Neural progenitor cell (in vitro differentiated cells): Measurements from ENCODE around the gene NAA10. TPM values are rescaled to one million over a fixed set of nuclear protein-coding genes. Genes with fewer than 3 reads are reported as not detected.

Source experiments
- DNase-seq: peaks from one replicate; pipeline ENCODE4 v3.0.0-alpha.2; 2016; ENCODE audit warnings: low spot score
- H2AFZ ChIP-seq: fragments of 200-600 bp; sonication (generic); replicated peaks from 2 replicates; pipeline ENCODE4 v1.6.1; 2016; ENCODE audit warnings: antibody characterized with exemption
- H3F3A ChIP-seq: fragments of 200-600 bp; sonication (generic); 2 replicates; pipeline ENCODE4 v1.6.1; 2016; ENCODE audit warnings: antibody characterized with exemption, low read depth
- H3K27ac ChIP-seq: fragments of 200-600 bp; sonication (generic); 2 replicates; pipeline ENCODE4 v1.5.1; 2016; ENCODE audit warnings: mild to moderate bottlenecking
- H3K27me3 ChIP-seq: fragments of 200-600 bp; sonication (generic); 2 replicates; pipeline ENCODE4 v1.6.1; 2016; ENCODE audit warnings: mild to moderate bottlenecking, moderate library complexity
- H3K36me3 ChIP-seq: fragments of 200-600 bp; sonication (generic); 2 replicates; pipeline ENCODE4 v1.5.1; 2016
- H3K4me1 ChIP-seq: fragments of 200-600 bp; sonication (generic); 2 replicates; pipeline ENCODE4 v1.6.1; 2016; ENCODE audit warnings: mixed run types
- H3K4me2 ChIP-seq: fragments of 200-600 bp; sonication (generic); 2 replicates; pipeline ENCODE4 v1.6.1; 2016
- H3K4me3 ChIP-seq: fragments of 200-600 bp; sonication (generic); 2 replicates; pipeline ENCODE4 v1.5.1; 2016
- H3K79me2 ChIP-seq: fragments of 200-600 bp; sonication (generic); 2 replicates; pipeline ENCODE4 v1.6.1; 2016; ENCODE audit warnings: low read depth
- H3K9ac ChIP-seq: fragments of 200-600 bp; sonication (generic); 2 replicates; pipeline ENCODE4 v1.6.1; 2016
- H3K9me3 ChIP-seq: fragments of 200-600 bp; sonication (generic); 2 replicates; pipeline ENCODE4 v1.5.1; 2016; ENCODE audit warnings: low read depth
- H4K20me1 ChIP-seq: fragments of 200-600 bp; sonication (generic); 2 replicates; pipeline ENCODE4 v1.6.1; 2016; ENCODE audit warnings: low read depth
- H3K27ac Mint-ChIP-seq: 3 replicates; pipeline ENCODE4 v1.8.0; 2021; ENCODE audit warnings: mixed read lengths
- H3K27me3 Mint-ChIP-seq: 2 replicates; pipeline ENCODE4 v1.8.0; 2022; ENCODE audit warnings: low read depth, mild to moderate bottlenecking, inconsistent platforms, moderate library complexity, mixed read lengths; ENCODE audit not compliant: insufficient read depth
- H3K36me3 Mint-ChIP-seq: 3 replicates; pipeline ENCODE4 v1.8.0; 2021; ENCODE audit warnings: mixed read lengths
- H3K4me1 Mint-ChIP-seq: 3 replicates; pipeline ENCODE4 v1.8.0; 2021; ENCODE audit warnings: mixed read lengths
- H3K4me3 Mint-ChIP-seq: 3 replicates; pipeline ENCODE4 v1.8.0; 2021; ENCODE audit warnings: mild to moderate bottlenecking, moderate library complexity, mixed read lengths
- H3K9me3 Mint-ChIP-seq: 3 replicates; pipeline ENCODE4 v1.8.0; 2020; ENCODE audit warnings: mixed read lengths
- EZH2 ChIP-seq: fragments of 200-600 bp; sonication (generic); IDR thresholded peaks from 2 replicates; pipeline ENCODE4 v1.6.1; 2017; ENCODE audit warnings: antibody characterized with exemption, mild to moderate bottlenecking, moderate library complexity
- EZH2phosphoT487 ChIP-seq: fragments of 200-600 bp; sonication (generic); IDR thresholded peaks from 2 replicates; pipeline ENCODE4 v1.6.1; 2017; ENCODE audit warnings: antibody characterized with exemption
- total RNA-seq: library from RNA; depleted of rRNA; stranded (reverse); fragments of >200 nt; gene quantifications from 2 replicates; pipeline ENCODE4 v1.2.3, GENCODE V29; 2015; ENCODE audit warnings: low replicate concordance
- TF ChIP-seq, protein P1 (sequence below): fragments of 200-600 bp; sonication (generic); IDR thresholded peaks from 2 replicates; pipeline ENCODE4 v1.5.1; 2017; ENCODE audit warnings: antibody characterized with exemption, mild to moderate bottlenecking

Gene NAA10
- total RNA-seq, 1 donor from 2014 or later: 55.5 TPM

DNA sequence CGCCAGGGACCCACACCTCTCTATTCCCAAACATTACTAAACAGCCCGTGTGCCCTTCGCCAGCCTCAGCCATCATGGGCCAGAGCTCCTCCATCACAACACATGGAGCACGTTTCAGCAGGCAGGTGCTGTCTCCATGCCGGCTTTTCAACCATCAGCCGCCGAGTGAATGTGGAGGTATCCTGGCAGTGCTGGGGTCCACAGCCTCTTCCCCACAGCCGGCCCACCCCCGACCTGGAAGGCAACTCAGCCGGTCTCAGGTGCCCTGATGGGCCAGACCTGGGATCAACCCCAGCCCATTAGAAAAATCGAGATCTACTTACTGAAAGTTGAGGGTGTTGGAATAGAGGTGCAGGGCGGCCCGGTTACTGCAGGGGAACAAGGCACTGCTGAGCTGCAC is 3.1 kb downstream of the NAA10 start:
- DNase-seq: no peak
- Mint-ChIP-seq H3K27ac (no peak overlapping the region), H3K4me1 (peaks cover 21% of the 10 kb centered on the region), H3K9me3 (peaks cover 7% of the 10 kb centered on the region), H3K36me3 (peaks cover 4% of the 10 kb centered on the region), H3K4me3 (no peak overlapping the region), H3K27me3 (peaks cover 6% of the 10 kb centered on the region)
- H3K27ac ChIP-seq: no peak overlapping the region
- H2AFZ ChIP-seq: no peak overlapping the region
- H4K20me1 ChIP-seq: no peaks in the 10 kb centered on the region
- H3K4me2 ChIP-seq: no peak overlapping the region
- H3F3A ChIP-seq: peaks cover 28% of the 10 kb centered on the region
- H3K4me3 ChIP-seq: no peak overlapping the region
- no peaks in the 10 kb centered on the region for H3K27me3 ChIP-seq
- peaks cover 2% of the 10 kb centered on the region for H3K4me1 ChIP-seq
- no peaks in the 10 kb centered on the region for H3K9me3 ChIP-seq
- no peak overlapping the region for H3K9ac ChIP-seq
- no peaks in the 10 kb centered on the region for H3K36me3 ChIP-seq
- TF ChIP-seq EZH2phosphoT487: no peak
- no peak for TF ChIP-seq EZH2
- H3K79me2 ChIP-seq: peaks cover 18% of the 10 kb centered on the region

DNA sequence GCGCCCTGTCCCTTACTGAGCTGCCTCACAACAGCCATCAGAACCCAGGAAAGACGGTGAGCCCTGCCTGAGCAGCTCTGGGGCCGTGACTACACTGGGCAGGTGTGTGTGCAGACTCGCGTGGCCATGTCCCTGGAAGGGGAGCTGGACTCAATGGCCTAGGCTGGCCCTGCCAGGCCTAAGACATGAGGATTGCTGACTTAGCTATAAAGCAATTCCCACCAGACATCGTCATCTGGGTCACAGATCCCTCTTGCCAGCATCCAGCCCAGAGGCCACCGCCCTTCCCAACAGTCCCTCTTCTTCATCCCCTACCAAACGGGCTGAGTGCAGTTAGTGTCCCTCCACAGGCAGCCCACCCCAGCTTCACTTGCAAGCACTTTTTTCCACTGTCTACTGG is 3.7 kb downstream of the NAA10 start:
- TF ChIP-seq EZH2: no peak
- TF ChIP-seq, protein P1, sequence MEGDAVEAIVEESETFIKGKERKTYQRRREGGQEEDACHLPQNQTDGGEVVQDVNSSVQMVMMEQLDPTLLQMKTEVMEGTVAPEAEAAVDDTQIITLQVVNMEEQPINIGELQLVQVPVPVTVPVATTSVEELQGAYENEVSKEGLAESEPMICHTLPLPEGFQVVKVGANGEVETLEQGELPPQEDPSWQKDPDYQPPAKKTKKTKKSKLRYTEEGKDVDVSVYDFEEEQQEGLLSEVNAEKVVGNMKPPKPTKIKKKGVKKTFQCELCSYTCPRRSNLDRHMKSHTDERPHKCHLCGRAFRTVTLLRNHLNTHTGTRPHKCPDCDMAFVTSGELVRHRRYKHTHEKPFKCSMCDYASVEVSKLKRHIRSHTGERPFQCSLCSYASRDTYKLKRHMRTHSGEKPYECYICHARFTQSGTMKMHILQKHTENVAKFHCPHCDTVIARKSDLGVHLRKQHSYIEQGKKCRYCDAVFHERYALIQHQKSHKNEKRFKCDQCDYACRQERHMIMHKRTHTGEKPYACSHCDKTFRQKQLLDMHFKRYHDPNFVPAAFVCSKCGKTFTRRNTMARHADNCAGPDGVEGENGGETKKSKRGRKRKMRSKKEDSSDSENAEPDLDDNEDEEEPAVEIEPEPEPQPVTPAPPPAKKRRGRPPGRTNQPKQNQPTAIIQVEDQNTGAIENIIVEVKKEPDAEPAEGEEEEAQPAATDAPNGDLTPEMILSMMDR: no peak
- TF ChIP-seq EZH2phosphoT487: no peak
- peaks cover 33% of the 10 kb centered on the region for H3F3A ChIP-seq
- no peak overlapping the region for H3K4me2 ChIP-seq
- no peaks in the 10 kb centered on the region for H3K36me3 ChIP-seq
- H3K27ac Mint-ChIP-seq: no peak overlapping the region
- H3K27me3 Mint-ChIP-seq: peaks cover 6% of the 10 kb centered on the region
- peaks cover 8% of the 10 kb centered on the region for H3K4me1 ChIP-seq
- no peaks in the 10 kb centered on the region for H3K27me3 ChIP-seq
- no peak for DNase-seq
- H3K9me3 ChIP-seq: no peaks in the 10 kb centered on the region
- no peak overlapping the region for H3K4me3 ChIP-seq
- H2AFZ ChIP-seq: no peak overlapping the region
- no peak overlapping the region for H3K9ac ChIP-seq
- H3K9me3 Mint-ChIP-seq: peaks cover 7% of the 10 kb centered on the region
- H3K27ac ChIP-seq: no peak overlapping the region
- no peak overlapping the region for H3K4me3 Mint-ChIP-seq
- no peaks in the 10 kb centered on the region for H4K20me1 ChIP-seq
- peaks cover 21% of the 10 kb centered on the region for H3K4me1 Mint-ChIP-seq
- H3K36me3 Mint-ChIP-seq: peaks cover 4% of the 10 kb centered on the region
- H3K79me2 ChIP-seq: peaks cover 18% of the 10 kb centered on the region

DNA sequence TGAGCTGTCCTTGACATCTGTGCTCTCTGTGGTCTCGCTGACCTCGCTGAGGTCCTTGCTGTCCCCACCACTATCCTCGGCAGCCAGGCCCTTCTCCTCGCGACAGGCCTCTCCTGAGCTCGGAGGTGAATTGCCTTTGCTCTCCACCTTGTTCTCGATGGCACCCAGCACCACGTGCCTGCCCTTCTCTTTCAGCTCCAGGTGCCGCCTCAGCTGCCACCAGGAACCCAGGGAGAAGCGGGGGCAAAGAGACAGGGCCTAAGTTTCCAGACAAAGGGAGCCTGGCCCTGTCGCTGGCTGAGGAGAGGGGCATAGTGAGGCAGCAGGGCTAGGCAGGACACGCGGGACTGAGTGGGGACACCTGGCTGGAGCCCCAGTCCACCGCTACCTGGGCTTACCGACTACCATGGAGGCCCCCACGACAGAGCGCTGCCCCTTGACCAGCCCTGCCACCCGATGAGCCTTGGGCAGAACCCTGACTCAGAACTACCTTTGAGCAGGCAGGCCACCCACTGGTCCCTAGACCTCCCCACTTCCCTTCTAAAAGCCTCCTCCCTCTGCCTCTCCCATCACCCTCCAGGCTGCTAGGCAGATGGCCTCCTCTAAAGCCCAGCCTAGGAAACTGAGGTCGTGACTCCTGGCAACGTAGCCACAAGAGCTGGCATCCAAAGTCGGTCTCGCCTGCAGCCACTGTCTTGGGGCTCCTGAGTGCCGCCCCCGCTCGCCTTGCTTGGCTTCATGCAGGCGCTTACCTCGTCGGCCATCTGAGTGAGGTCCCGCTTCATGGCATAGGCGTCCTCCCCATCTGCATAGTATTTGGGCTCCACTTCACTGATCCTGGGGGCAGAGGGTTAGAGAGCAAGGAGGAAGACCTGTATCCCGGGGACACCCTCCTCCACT is 4.6 kb downstream of the NAA10 start:
- H3K27me3 Mint-ChIP-seq: peaks cover 9% of the 10 kb centered on the region
- H3K36me3 ChIP-seq: no peaks in the 10 kb centered on the region

More for the DNA sequence above, 4.6 kb downstream of the NAA10 start:
- H3K9me3 ChIP-seq: no peaks in the 10 kb centered on the region
- no peak overlapping the region for H3K9ac ChIP-seq
- Mint-ChIP-seq H3K9me3 (peaks cover 6% of the 10 kb centered on the region), H3K4me3 (no peak overlapping the region), H3K4me1 (peaks cover 24% of the 10 kb centered on the region), H3K36me3 (peaks cover 4% of the 10 kb centered on the region), H3K27ac (no peak overlapping the region)
- peaks cover 6% of the 10 kb centered on the region for H3K27me3 ChIP-seq
- no peak overlapping the region for H3K4me2 ChIP-seq
- no peak overlapping the region for H3K27ac ChIP-seq
- peaks cover 18% of the 10 kb centered on the region for H3K79me2 ChIP-seq
- H3K4me3 ChIP-seq: no peak overlapping the region
- H3K4me1 ChIP-seq: peaks cover 8% of the 10 kb centered on the region
- TF ChIP-seq, protein P1: no peak
- no peak for TF ChIP-seq EZH2phosphoT487
- TF ChIP-seq EZH2: no peak
- H3F3A ChIP-seq: peaks cover 28% of the 10 kb centered on the region
- H2AFZ ChIP-seq: no peak overlapping the region
- DNase-seq: no peak
- no peaks in the 10 kb centered on the region for H4K20me1 ChIP-seq
